GM21423 (cell line): ENCODE measurements around the gene NMNAT1.
"Not testable (repeated sequence)": the region's sequence is repeated elsewhere in the genome, so short reads cannot be mapped to it uniquely, and the experiment has no call there.

Experiments
- ATAC-seq: cut with Tn5 transposase; IDR thresholded peaks from one replicate; pipeline ENCODE4 v1.9.1; 2021; ENCODE audit warnings: mild to moderate bottlenecking, moderate library complexity; ENCODE audit not compliant: unreplicated experiment

The NMNAT1 gene

GRCh38 chr1:9942939-9943788 is at the start of gene NMNAT1, which contains the start of gene LZIC:
Gene NMNAT1, plus strand, starts transcription at chr1:9943475. Its CDS starts 28,599 bp downstream, at chr1:9972074.
Gene LZIC, minus strand, starts transcription at chr1:9943391. Its CDS starts 6,772 bp downstream, at chr1:9936619.
- ATAC-seq = peak; percentile 93

- no peak for ATAC-seq
These were observed 49.2 kb upstream of the NMNAT1 start for GRCh38 chr1:9894115-9894514.

- ATAC-seq = peak; percentile 61
These were observed 42.9 kb upstream of the NMNAT1 start for GRCh38 chr1:9900142-9901043.

GRCh38 chr1:9901148-9902059 is 41.9 kb upstream of the NMNAT1 start:
- ATAC-seq = no peak

GRCh38 chr1:9902060-9902452 is 41.2 kb upstream of the NMNAT1 start:
- ATAC-seq = no peak

DNA sequence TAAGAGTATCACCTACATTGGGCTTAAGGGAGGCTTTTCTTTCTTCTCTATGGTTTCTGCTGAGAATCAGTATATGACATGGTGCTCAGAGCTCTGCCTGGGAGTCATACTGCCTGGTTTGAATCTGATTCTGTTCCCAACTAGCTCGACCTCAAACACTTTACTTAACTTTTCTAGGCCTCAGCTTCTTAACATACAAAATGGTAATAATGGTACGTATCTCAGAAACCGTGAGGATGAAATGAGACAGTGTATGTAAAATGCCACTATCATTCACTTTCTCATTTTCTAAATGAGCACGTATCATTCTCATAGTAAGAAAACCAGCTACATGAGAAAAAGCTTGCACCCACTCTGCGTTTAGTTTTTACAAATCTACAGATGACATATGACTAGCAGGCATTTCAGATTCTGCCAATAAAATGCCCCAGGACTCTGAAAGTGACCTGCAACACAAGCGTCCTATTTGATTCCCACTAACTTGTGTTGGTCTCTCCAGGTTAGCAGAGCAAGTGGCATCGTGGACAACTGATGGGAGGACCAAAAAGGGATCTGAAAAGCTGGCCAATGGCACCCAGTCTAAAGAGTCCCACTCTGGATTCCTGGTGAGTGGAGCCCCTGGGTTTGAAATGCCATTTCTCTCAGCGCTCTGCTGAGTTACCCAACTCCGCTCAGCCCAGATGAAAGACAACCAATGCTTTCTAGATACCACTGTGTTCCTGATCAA is 39.3 kb upstream of the NMNAT1 start:
- ATAC-seq = no peak

DNA sequence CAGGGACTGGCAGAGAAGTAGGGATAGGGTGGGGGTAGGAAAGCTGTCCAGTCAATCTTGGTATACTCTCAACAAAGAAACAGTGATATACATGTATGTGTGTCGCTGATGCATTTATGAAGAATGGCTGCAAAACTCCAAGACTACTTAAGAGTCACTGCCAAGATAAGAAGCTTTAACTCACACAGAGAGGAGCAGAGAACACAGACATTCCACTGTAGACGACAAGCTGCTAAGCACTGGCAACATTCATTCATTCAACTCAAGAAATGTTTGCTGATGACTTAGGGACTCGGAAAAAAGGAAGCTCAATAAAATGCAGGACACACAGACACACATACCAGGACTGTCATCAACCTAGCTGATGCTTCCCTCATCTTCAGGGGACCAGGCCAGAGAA is 38.7 kb upstream of the NMNAT1 start:
- no peak for ATAC-seq

DNA sequence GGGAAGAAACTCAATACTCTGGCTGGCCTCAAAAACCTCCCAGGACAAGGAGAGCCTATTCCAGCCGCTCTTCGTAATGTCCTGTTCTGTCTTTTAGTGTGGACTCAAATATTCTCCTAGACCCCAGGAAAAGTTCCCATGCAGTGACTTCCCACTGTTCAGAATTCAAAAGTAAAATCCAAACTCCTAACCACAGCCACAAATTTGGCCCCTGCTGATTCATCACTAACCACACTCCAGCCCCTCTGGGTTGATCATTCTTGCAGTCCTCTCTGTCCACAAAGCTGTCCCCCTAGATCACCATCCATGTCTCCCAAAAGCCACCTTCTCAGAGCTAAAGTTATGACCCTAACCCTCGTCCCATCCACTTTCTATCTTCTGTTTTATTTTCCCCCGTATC is 38.3 kb upstream of the NMNAT1 start:
- ATAC-seq = no peak

DNA sequence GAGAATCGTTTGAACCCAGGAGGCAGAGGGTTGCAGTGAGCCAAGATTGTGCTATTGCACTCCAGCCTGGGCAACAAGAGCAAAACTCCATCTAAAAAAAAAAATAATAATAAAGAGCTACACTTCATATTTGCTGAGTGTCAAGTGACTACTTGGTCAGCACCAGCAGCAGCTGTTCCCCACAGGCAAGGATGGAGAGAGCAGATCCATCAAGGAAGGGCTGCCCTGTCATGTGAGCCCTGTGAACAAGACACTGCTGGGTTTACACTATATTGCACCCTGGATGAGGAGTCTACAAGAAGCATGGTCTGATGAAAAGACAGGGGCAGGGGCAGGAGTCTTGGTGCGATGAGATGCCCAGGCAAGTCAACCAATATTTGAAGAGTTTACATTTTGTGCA is 36.8 kb upstream of the NMNAT1 start:
- no peak for ATAC-seq

GRCh38 chr1:9907441-9907840 is 35.8 kb upstream of the NMNAT1 start:
- ATAC-seq = no peak

- ATAC-seq = no peak
These were observed 34.4 kb upstream of the NMNAT1 start for GRCh38 chr1:9908871-9909233.

- ATAC-seq = no peak
These were observed 33.8 kb upstream of the NMNAT1 start for GRCh38 chr1:9909234-9910046.

GRCh38 chr1:9910076-9910422 is 33.2 kb upstream of the NMNAT1 start, which contains the start of gene CTNNBIP1:
Gene CTNNBIP1, minus strand, starts transcription at chr1:9910269. Its CDS starts 38,205 bp downstream, at chr1:9872064.
- peak; percentile 77 for ATAC-seq

- peak; percentile 94 for ATAC-seq
These were observed 32.7 kb upstream of the NMNAT1 start for GRCh38 chr1:9910423-9911178.

DNA sequence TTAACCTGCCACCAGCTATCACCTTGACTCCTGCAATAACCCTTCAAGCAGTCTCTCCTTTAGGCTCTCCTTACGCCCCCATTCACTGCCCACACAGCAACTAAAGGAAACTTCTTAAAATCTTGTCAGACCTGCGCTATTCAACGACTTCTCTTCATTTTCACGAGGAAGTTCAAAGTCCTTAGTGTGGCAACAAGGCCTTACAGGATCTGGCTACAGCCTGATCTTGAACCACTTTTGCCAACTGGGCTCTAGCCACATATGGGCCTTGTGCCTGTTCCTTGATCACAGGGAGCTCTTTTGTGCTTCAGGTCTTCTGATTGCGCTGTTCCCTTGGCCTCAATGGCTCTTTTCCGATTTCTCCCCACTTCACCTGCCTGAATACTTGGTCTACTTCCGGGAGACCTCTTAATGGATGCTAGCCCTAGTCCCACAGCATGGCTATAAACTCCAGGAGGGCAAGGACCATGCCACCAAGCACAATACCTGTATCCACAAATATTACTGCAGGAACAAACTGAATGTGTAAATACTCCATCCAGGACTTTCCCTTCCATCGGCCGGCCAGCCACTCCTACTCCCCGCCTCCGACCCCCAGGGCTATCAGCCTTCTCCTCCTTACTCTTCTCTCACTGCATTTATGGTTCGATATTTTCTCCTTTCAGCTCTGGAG is 30.9 kb upstream of the NMNAT1 start:
- no peak for ATAC-seq

GRCh38 chr1:9914610-9914937 is 28.7 kb upstream of the NMNAT1 start:
- ATAC-seq = no peak

DNA sequence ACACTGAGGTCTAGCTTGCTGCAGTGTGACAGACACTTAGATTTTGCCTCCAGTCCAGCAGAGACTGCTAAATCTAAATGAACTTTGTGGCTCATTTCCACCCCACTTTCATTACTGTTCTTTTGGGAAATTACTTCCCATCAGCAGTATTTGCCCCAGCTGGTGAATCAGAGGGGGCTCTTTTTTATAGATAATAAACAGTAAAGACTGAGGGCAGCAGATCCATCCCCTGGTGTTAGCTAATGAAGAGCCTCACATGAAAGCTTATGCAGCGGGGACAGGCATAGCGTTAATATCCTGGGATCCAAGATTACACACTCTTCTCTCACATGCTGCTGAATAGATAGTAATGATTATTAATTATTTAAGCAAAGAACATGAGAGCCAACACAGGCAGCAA is 26.8 kb upstream of the NMNAT1 start:
- no peak for ATAC-seq

GRCh38 chr1:9917495-9917894 is 25.8 kb upstream of the NMNAT1 start:
- not testable (repeated sequence) for ATAC-seq
